GM21447 (cell line): Measurements from ENCODE around the gene TBC1D22B.

ENCODE experiments used
- ATAC-seq: cut with Tn5 transposase; IDR thresholded peaks from one replicate; pipeline ENCODE4 v1.9.1; 2021; ENCODE audit not compliant: unreplicated experiment

TBC1D22B gene

GRCh38 chr6:37354526-37355384 lies 97.2 kb downstream of the TBC1D22B start:
- no peak for ATAC-seq

- no peak for ATAC-seq
Observed at GRCh38 chr6:37357288-37357687, 99.7 kb downstream of the TBC1D22B start.

- no peak for ATAC-seq
Observed at GRCh38 chr6:37357860-37358259, 100.3 kb downstream of the TBC1D22B start.

- ATAC-seq: no peak
Observed at GRCh38 chr6:37359039-37359438, 101.5 kb downstream of the TBC1D22B start.

GRCh38 chr6:37362101-37362828 lies 104.7 kb downstream of the TBC1D22B start:
- ATAC-seq: no peak

GRCh38 chr6:37365791-37366190 lies 108.2 kb downstream of the TBC1D22B start:
- no peak for ATAC-seq

GRCh38 chr6:37366910-37367309 lies 109.3 kb downstream of the TBC1D22B start:
- no peak for ATAC-seq

GRCh38 chr6:37368961-37369320 lies 111.4 kb downstream of the TBC1D22B start:
- ATAC-seq: no peak

- no peak for ATAC-seq
Observed at GRCh38 chr6:37369321-37370201, 112.0 kb downstream of the TBC1D22B start.

GRCh38 chr6:37371154-37372083 lies 113.8 kb downstream of the TBC1D22B start:
- no peak for ATAC-seq

- no peak for ATAC-seq
Observed at GRCh38 chr6:37372116-37372515, 114.5 kb downstream of the TBC1D22B start.

GRCh38 chr6:37373822-37374471 lies 116.4 kb downstream of the TBC1D22B start:
- no peak for ATAC-seq

- ATAC-seq: no peak
Observed at GRCh38 chr6:37375376-37375775, 117.8 kb downstream of the TBC1D22B start.

GRCh38 chr6:37376078-37376743 lies 118.6 kb downstream of the TBC1D22B start:
- ATAC-seq: no peak

- peak; percentile 65 for ATAC-seq
Observed at GRCh38 chr6:37381579-37381978, 124.0 kb downstream of the TBC1D22B start.
